ENCODE measurements around the gene ZNG1F.
"Not testable (repeated sequence)": the region's sequence is repeated elsewhere in the genome, so short reads cannot be mapped to it uniquely, and the experiment has no call there.

The ZNG1F gene

GRCh38 chr9:41189217-41189616, at the start of gene ZNG1F:
Gene ZNG1F, minus strand, starts transcription at chr9:41189317. Its CDS starts 59 bp downstream, at chr9:41189258.
- DNase-seq (ENCODE audit: low read depth): not testable (repeated sequence)

GRCh38 chr9:41237110-41237749, 48.1 kb upstream of the ZNG1F start:
- DNase-seq (ENCODE audit: low read depth): not testable (repeated sequence)

GRCh38 chr9:41236486-41237109, 47.5 kb upstream of the ZNG1F start:
- DNase-seq (ENCODE audit: low read depth): not testable (repeated sequence)

- not testable (repeated sequence) for DNase-seq (ENCODE audit: low read depth)
Measured at GRCh38 chr9:41234811-41235805, 46.0 kb upstream of the ZNG1F start.

- DNase-seq (ENCODE audit: low read depth): not testable (repeated sequence)
Measured at GRCh38 chr9:41234221-41234620, 45.1 kb upstream of the ZNG1F start.

GRCh38 chr9:41232326-41232725, 43.2 kb upstream of the ZNG1F start:
- not testable (repeated sequence) for DNase-seq (ENCODE audit: low read depth)

- DNase-seq (ENCODE audit: low read depth): not testable (repeated sequence)
Measured at GRCh38 chr9:41230418-41230817, 41.3 kb upstream of the ZNG1F start.

GRCh38 chr9:41229408-41230401, 40.6 kb upstream of the ZNG1F start:
- no peak for DNase-seq (ENCODE audit: low read depth)

GRCh38 chr9:41219831-41220230, 30.7 kb upstream of the ZNG1F start:
- DNase-seq (ENCODE audit: low read depth): not testable (repeated sequence)

GRCh38 chr9:41188439-41188838, 678 bp downstream of the ZNG1F start:
- not testable (repeated sequence) for DNase-seq (ENCODE audit: low read depth)

- not testable (repeated sequence) for DNase-seq (ENCODE audit: low read depth)
Measured at GRCh38 chr9:41174994-41175393, 14.1 kb downstream of the ZNG1F start.

GRCh38 chr9:41150116-41150515, 39.0 kb downstream of the ZNG1F start:
- DNase-seq (ENCODE audit: low read depth): not testable (repeated sequence)

GRCh38 chr9:41141878-41142277, 47.2 kb downstream of the ZNG1F start:
- DNase-seq (ENCODE audit: low read depth): not testable (repeated sequence)

GRCh38 chr9:41128581-41128980, 60.5 kb downstream of the ZNG1F start, which contains the start of gene FOXD4L6:
Gene FOXD4L6, minus strand, starts transcription at chr9:41128681. Its CDS starts 298 bp downstream, at chr9:41128383.
- DNase-seq (ENCODE audit: low read depth): not testable (repeated sequence)

- not testable (repeated sequence) for DNase-seq (ENCODE audit: low read depth)
Measured at GRCh38 chr9:41126746-41127446, 62.2 kb downstream of the ZNG1F start.

GRCh38 chr9:41125936-41126335, 63.2 kb downstream of the ZNG1F start:
- DNase-seq (ENCODE audit: low read depth): not testable (repeated sequence)

GRCh38 chr9:41125109-41125658, 63.9 kb downstream of the ZNG1F start:
- not testable (repeated sequence) for DNase-seq (ENCODE audit: low read depth)

- not testable (repeated sequence) for DNase-seq (ENCODE audit: low read depth)
Measured at GRCh38 chr9:41124250-41125108, 64.6 kb downstream of the ZNG1F start.

- not testable (repeated sequence) for DNase-seq (ENCODE audit: low read depth)
Measured at GRCh38 chr9:41123812-41124211, 65.3 kb downstream of the ZNG1F start.

All from stimulated activated CD8-positive, alpha-beta memory T cell treated with anti-CD3 and anti-CD28 coated beads, Interleukin-7, amount 100 ng/mL, for 24 hours (primary cell).